Vagina (tissue), 2 donors: ENCODE measurements around the gene MBNL3.

ENCODE experiments used
- CTCF ChIP-seq, 3 experiments: fragments of 450-650 bp in 2 of 3; fragments of 200-600 bp in 1 of 3; sonication (generic) in 1 of 3; IDR thresholded peaks; one replicate each; pipeline ENCODE4 v1.5.1; 2017 to 2019; ENCODE audit warnings: antibody characterized with exemption in 3 of 3, mild to moderate bottlenecking in 2 of 3, moderate library complexity in 2 of 3
- POLR2A ChIP-seq, 2 donors: fragments of 450-650 bp; IDR thresholded peaks; one replicate each; pipeline ENCODE4 v1.6.1; 2017; ENCODE audit warnings: antibody characterized with exemption in 2 of 2, mild to moderate bottlenecking in 2 of 2, moderate library complexity in 2 of 2
- POLR2AphosphoS5 ChIP-seq, 2 donors: sonication (generic); formaldehyde crosslinking; IDR thresholded peaks; one replicate each; pipeline ENCODE4 v1.9.0; 2017; ENCODE audit warnings: antibody characterized with exemption in 2 of 2, mild to moderate bottlenecking in 2 of 2, low read depth in 1 of 2; ENCODE audit not compliant: insufficient read depth in 1 of 2

GRCh38 chrX:132474544-132475248 is 14.1 kb downstream of the MBNL3 start:
- TF ChIP-seq CTCF (IDR thresholded peaks at IDR 0.05) (no peak), POLR2AphosphoS5 (IDR thresholded peaks at IDR 0.05; ENCODE audit: insufficient read depth in 1 of 2, low read depth in 1 of 2) (no peak), POLR2A (IDR thresholded peaks at IDR 0.05) (no peak)
